ENCODE data around the gene USP34.

- TF ChIP-seq CTCF (IDR thresholded peaks at IDR 0.05) (no peak), POLR2A (IDR thresholded peaks at IDR 0.05) (no peak)
Measured at GRCh38 chr2:61493523-61493942, 22.6 kb upstream of the USP34 start.
